SK-N-SH treated with all-trans-retinoic acid at 6 μM for 48 hours (cell line): Measurements from ENCODE around the gene LRRC75A.
"Not testable (repeated sequence)": the region's sequence is repeated elsewhere in the genome, so short reads cannot be mapped to it uniquely, and the experiment has no call there.

Source experiments
- ESRRG ChIP-seq: fragments of 250-450 bp; sonication (Bioruptor Pico); IDR thresholded peaks from 2 replicates; pipeline ENCODE4 v1.6.1; 2021; ENCODE audit warnings: mild to moderate bottlenecking
- ISL1 ChIP-seq: fragments of 250-450 bp; sonication (Bioruptor Pico); IDR thresholded peaks from 2 replicates; pipeline ENCODE4 v2.1.2; 2022; ENCODE audit warnings: mild to moderate bottlenecking, moderate library complexity
- TOX ChIP-seq: fragments of 250-450 bp; sonication (Bioruptor Pico); IDR thresholded peaks from 2 replicates; pipeline ENCODE4 v1.8.0; 2021; ENCODE audit warnings: mild to moderate bottlenecking, moderate library complexity, borderline replicate concordance
- TF ChIP-seq, protein P1 (sequence below): fragments of 250-450 bp; sonication (Bioruptor Pico); IDR thresholded peaks from 2 replicates; pipeline ENCODE4 v1.5.1; 2020; ENCODE audit warnings: low read depth, mild to moderate bottlenecking, moderate library complexity
- TF ChIP-seq, protein P2 (sequence below): fragments of 250-450 bp; sonication (Bioruptor Pico); IDR thresholded peaks from 2 replicates; pipeline ENCODE4 v1.8.0; 2021; ENCODE audit warnings: low read depth, mild to moderate bottlenecking, moderate library complexity, borderline replicate concordance

DNA sequence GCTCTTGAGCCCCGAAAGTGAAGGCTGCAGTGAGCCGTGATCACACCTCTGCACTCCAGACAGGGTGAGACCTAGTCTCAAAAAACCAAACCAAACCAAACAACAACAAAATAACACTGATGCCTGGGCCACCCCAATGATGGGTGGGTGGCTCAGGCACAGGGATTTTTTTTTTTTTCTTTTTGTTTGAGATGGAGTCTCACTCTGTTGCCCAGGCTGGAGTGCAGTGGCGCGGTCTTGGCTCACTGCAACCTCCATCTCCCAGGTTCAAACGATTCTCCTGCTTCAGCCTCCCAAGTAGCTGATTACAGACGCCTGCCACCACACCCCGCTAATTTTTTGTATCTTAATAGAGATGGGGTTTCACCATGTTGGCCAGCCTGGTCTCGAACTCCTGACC is 39.7 kb downstream of the LRRC75A start:
- TF ChIP-seq, protein P1, sequence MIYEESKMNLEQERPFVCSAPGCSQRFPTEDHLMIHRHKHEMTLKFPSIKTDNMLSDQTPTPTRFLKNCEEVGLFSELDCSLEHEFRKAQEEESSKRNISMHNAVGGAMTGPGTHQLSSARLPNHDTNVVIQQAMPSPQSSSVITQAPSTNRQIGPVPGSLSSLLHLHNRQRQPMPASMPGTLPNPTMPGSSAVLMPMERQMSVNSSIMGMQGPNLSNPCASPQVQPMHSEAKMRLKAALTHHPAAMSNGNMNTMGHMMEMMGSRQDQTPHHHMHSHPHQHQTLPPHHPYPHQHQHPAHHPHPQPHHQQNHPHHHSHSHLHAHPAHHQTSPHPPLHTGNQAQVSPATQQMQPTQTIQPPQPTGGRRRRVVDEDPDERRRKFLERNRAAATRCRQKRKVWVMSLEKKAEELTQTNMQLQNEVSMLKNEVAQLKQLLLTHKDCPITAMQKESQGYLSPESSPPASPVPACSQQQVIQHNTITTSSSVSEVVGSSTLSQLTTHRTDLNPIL (CRISPR knock-in tag) = not testable (repeated sequence)
- not testable (repeated sequence) for TF ChIP-seq ISL1, TOX, ESRRG (CRISPR knock-in tag)
- TF ChIP-seq, protein P2, sequence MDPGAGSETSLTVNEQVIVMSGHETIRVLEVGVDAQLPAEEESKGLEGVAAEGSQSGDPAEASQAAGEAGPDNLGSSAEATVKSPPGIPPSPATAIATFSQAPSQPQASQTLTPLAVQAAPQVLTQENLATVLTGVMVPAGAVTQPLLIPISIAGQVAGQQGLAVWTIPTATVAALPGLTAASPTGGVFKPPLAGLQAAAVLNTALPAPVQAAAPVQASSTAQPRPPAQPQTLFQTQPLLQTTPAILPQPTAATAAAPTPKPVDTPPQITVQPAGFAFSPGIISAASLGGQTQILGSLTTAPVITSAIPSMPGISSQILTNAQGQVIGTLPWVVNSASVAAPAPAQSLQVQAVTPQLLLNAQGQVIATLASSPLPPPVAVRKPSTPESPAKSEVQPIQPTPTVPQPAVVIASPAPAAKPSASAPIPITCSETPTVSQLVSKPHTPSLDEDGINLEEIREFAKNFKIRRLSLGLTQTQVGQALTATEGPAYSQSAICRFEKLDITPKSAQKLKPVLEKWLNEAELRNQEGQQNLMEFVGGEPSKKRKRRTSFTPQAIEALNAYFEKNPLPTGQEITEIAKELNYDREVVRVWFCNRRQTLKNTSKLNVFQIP (CRISPR knock-in tag) = not testable (repeated sequence)
